OCI-LY3 (cell line): ENCODE results near the gene ZEB2.

Experiments
- H2AFZ ChIP-seq: fragments of 200-600, 300-600 bp; shearing (Covaris generic); 2 replicates; pipeline ENCODE4 v1.6.0; 2014; ENCODE audit warnings: antibody characterized with exemption, low read depth, low read length
- H3K27ac ChIP-seq: fragments of 200-600, 300-600 bp; sonication (generic); 2 replicates; pipeline ENCODE4 v1.5.1; 2014; ENCODE audit warnings: mild to moderate bottlenecking, low read length, moderate library complexity, mixed read lengths
- H3K27me3 ChIP-seq: fragments of 200-600, 300-600 bp; sonication (generic); 2 replicates; pipeline ENCODE4 v1.6.1; 2014; ENCODE audit warnings: low read depth, low read length, mixed read lengths
- H3K36me3 ChIP-seq: fragments of 200-600, 300-600 bp; sonication (generic); replicated peaks from 2 replicates; pipeline ENCODE3; 2014; ENCODE audit warnings: low read depth, low read length, mixed read lengths
- H3K4me1 ChIP-seq: fragments of 300-600, 200-600 bp; sonication (generic); 2 replicates; pipeline ENCODE4 v1.6.1; 2014; ENCODE audit warnings: low read length, mixed read lengths
- H3K4me2 ChIP-seq: fragments of 200-600, 300-600 bp; sonication (generic); 2 replicates; pipeline ENCODE4 v1.6.1; 2014; ENCODE audit warnings: low read length, mixed read lengths
- H3K4me3 ChIP-seq: fragments of 300-600, 200-600 bp; sonication (generic); 2 replicates; pipeline ENCODE4 v1.5.1; 2014; ENCODE audit warnings: antibody characterized with exemption, mild to moderate bottlenecking, low read length, moderate library complexity
- H3K79me2 ChIP-seq: fragments of 300-600, 200-600 bp; shearing (Covaris generic); 2 replicates; pipeline ENCODE4 v1.6.1; 2014; ENCODE audit warnings: mild to moderate bottlenecking, low read length, mixed read lengths
- H3K9ac ChIP-seq: fragments of 300-600, 200-600 bp; shearing (Covaris generic); 2 replicates; pipeline ENCODE4 v1.6.0; 2014; ENCODE audit warnings: mild to moderate bottlenecking, low read length, moderate library complexity
- H3K9me3 ChIP-seq: fragments of 200-600, 300-600 bp; shearing (Covaris generic); 2 replicates; pipeline ENCODE4 v1.6.1; 2014; ENCODE audit warnings: low read length, mixed read lengths; ENCODE audit not compliant: insufficient read depth
- H4K20me1 ChIP-seq: fragments of 200-600, 300-600 bp; sonication (generic); 2 replicates; pipeline ENCODE4 v1.6.1; 2016; ENCODE audit warnings: low read length, mixed read lengths; ENCODE audit not compliant: insufficient read depth
- EZH2phosphoT487 ChIP-seq: fragments of 200-600 bp; shearing (Covaris generic); IDR thresholded peaks from 2 replicates; pipeline ENCODE4 v1.6.1; 2018; ENCODE audit warnings: antibody characterized with exemption, mixed run types, low read depth
- TF ChIP-seq, protein P1 (sequence below): fragments of 200-600, 300-600 bp; sonication (generic); IDR thresholded peaks from 2 replicates; pipeline ENCODE4 v1.5.1; 2014; ENCODE audit warnings: antibody characterized with exemption, low read length, low read depth

Gene ZEB2

DNA sequence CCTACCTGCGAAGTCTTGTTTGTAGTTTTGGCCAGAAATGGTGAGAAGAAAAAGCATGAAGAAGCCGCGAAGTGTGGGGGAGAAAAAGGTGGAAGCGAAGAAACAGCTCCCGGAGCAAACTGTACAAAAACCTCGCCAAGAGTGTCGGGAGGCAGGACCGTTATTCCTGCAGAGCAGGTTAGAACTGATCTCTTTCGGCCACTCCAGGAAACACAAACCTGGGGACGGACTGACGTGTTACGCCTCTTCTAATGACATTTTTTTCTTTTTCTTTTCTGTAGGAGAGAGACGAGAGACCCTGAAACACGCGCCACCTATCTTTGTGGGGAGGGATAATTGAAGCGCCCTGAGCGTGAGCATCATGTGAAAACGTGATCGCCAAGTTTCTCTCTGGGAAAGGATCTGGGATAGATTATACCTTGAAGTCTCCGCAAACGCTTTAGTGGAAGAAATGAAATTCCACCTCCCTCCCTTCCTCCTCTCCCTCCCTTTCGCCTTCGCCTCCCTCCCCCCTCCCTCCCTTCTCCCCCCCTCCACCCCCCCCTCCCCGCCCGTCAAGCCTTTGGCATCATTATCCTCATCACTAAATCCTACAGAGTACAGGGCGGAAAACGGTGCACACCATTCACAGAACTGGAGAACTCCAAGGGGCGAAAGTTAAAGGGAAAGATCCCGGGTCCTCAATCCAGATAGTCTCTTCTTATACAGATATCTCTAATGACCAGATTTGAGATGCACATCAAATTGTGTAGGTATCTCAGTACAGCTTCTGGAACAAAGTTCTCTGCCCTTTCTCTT, at the start of gene ZEB2:
Gene ZEB2 (minus strand): TSS at position 186 of the 798 bp plus-strand sequence. CDS start 2,769 bp downstream, outside the sequence.
- no peaks in the 10 kb centered on the region for H4K20me1 ChIP-seq
- peaks cover 14% of the 10 kb centered on the region for H3K79me2 ChIP-seq
- peak within 1 kb of the TSS; percentile 92 for H3K9ac ChIP-seq
- H3K27me3 ChIP-seq = peaks cover 31% of the 10 kb centered on the region
- peak within 1 kb of the TSS; percentile 100 for H3K4me2 ChIP-seq
- TF ChIP-seq EZH2phosphoT487 = no peak
- TF ChIP-seq, protein P1, sequence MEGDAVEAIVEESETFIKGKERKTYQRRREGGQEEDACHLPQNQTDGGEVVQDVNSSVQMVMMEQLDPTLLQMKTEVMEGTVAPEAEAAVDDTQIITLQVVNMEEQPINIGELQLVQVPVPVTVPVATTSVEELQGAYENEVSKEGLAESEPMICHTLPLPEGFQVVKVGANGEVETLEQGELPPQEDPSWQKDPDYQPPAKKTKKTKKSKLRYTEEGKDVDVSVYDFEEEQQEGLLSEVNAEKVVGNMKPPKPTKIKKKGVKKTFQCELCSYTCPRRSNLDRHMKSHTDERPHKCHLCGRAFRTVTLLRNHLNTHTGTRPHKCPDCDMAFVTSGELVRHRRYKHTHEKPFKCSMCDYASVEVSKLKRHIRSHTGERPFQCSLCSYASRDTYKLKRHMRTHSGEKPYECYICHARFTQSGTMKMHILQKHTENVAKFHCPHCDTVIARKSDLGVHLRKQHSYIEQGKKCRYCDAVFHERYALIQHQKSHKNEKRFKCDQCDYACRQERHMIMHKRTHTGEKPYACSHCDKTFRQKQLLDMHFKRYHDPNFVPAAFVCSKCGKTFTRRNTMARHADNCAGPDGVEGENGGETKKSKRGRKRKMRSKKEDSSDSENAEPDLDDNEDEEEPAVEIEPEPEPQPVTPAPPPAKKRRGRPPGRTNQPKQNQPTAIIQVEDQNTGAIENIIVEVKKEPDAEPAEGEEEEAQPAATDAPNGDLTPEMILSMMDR = peak; percentile 68
- no peaks in the 10 kb centered on the region for H3K9me3 ChIP-seq
- H3K36me3 ChIP-seq = no peaks in the 10 kb centered on the region
- H3K27ac ChIP-seq = peak within 1 kb of the TSS; percentile 75
- H3K4me3 ChIP-seq = peak within 1 kb of the TSS; percentile 85
- peaks cover 38% of the 10 kb centered on the region for H3K4me1 ChIP-seq
- H2AFZ ChIP-seq = peak within 1 kb of the TSS; percentile 43

DNA sequence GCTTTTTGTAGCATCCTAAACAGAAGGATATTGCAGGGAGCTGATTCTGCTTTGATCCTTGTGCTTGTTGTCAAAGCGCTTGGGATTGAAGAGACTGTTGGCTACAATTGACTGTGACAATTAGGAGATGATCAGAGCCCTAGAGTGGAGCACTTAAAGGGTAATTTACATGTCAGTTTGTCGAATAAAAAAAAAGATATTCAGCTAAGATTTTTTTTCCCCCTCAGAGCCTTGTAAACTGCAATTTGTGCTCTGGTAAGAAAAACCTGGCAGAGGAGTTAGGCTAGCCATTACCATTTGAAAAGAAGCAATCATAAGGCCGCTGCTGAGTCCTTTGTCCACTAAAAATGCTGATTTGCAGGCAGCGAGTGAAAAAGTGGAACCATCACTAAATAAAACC, 47.8 kb upstream of the ZEB2 start:
- peaks cover 21% of the 10 kb centered on the region for H3K4me1 ChIP-seq
- TF ChIP-seq EZH2phosphoT487 = no peak
- H3K4me3 ChIP-seq = no peak overlapping the region
- no peaks in the 10 kb centered on the region for H4K20me1 ChIP-seq
- no peaks in the 10 kb centered on the region for H3K9me3 ChIP-seq
- H3K27me3 ChIP-seq = peaks cover 32% of the 10 kb centered on the region
- no peak overlapping the region for H3K27ac ChIP-seq
- H3K36me3 ChIP-seq = no peaks in the 10 kb centered on the region
- no peaks in the 10 kb centered on the region for H3K79me2 ChIP-seq
- H3K9ac ChIP-seq = no peak overlapping the region
- H3K4me2 ChIP-seq = no peak overlapping the region
- H2AFZ ChIP-seq = no peak overlapping the region

DNA sequence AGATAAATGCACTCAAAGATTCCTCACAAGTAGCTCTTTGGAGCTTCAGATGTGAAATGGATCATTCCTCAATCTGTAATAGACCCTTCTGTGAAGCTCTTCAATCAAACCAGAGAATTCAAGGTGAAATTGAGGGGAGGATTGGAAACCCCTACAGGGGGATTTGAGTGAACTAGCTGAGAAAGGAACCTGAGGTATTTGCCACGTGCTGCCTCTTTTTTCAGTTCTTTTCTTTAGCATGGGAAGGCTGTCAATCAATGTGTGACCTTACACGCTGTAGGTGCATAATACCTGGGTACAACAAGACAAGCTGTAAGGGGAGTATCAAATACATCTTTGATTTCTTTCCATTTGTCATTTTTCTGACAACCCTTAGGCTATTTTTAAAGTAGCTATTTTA, 46.5 kb upstream of the ZEB2 start:
- no peak overlapping the region for H3K27ac ChIP-seq
- no peaks in the 10 kb centered on the region for H4K20me1 ChIP-seq
- H3K79me2 ChIP-seq = no peaks in the 10 kb centered on the region
- H3K27me3 ChIP-seq = peaks cover 28% of the 10 kb centered on the region
- no peak overlapping the region for H3K4me3 ChIP-seq
- TF ChIP-seq EZH2phosphoT487 = no peak
- TF ChIP-seq, protein P1 = no peak
- H3K9me3 ChIP-seq = no peaks in the 10 kb centered on the region
- no peaks in the 10 kb centered on the region for H3K36me3 ChIP-seq
- H3K4me1 ChIP-seq = peaks cover 28% of the 10 kb centered on the region
- H2AFZ ChIP-seq = no peak overlapping the region
- no peak overlapping the region for H3K9ac ChIP-seq
- H3K4me2 ChIP-seq = no peak overlapping the region

DNA sequence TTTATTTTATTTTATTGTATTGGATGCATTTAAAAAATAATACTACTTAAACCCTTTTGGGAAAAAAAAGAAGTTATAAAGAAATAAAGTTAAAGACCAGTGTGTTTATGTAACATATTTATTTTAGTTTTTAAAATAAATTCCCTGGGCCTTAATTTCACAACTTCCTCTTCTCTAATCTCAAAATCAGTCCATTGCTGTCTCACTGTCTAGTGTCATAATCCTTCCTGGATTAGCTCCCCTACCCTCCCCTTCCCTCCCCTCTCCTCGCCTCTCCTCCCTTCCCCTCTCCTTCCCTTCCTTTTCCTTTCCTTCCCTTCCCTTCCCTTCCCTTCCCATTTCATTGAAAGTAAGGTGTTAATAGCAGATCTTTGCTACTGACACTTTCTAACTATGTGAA, 40.3 kb upstream of the ZEB2 start:
- no peak overlapping the region for H3K9ac ChIP-seq

More for the DNA sequence above, 40.3 kb upstream of the ZEB2 start:
- Histone ChIP-seq H3K36me3 (no peaks in the 10 kb centered on the region), H3K9me3 (no peaks in the 10 kb centered on the region), H3K27ac (no peak overlapping the region), H2AFZ (no peak overlapping the region), H3K4me1 (peaks cover 46% of the 10 kb centered on the region), H3K4me3 (no peak overlapping the region), H3K4me2 (no peak overlapping the region), H3K27me3 (peaks cover 25% of the 10 kb centered on the region), H3K79me2 (no peaks in the 10 kb centered on the region), H4K20me1 (no peaks in the 10 kb centered on the region)
- TF ChIP-seq, protein P1 = no peak
- no peak for TF ChIP-seq EZH2phosphoT487
